HG02759 (cell line): Measurements from ENCODE around the gene SLC6A4.
A peak's percentile ranks its signal among the peaks of the same experiment; 100 is the strongest.
"Not testable (repeated sequence)": the region's sequence is repeated elsewhere in the genome, so short reads cannot be mapped to it uniquely, and the experiment has no call there.

Source experiments
- ATAC-seq: cut with Tn5 transposase; IDR thresholded peaks from one replicate; pipeline ENCODE4 v1.9.1; 2021; ENCODE audit warnings: mild to moderate bottlenecking, moderate library complexity; ENCODE audit not compliant: unreplicated experiment

SLC6A4 gene

GRCh38 chr17:30221346-30221745, 14.2 kb downstream of the SLC6A4 start:
- no peak for ATAC-seq

- ATAC-seq: no peak
Observed at GRCh38 chr17:30220414-30220813, 15.1 kb downstream of the SLC6A4 start.

DNA sequence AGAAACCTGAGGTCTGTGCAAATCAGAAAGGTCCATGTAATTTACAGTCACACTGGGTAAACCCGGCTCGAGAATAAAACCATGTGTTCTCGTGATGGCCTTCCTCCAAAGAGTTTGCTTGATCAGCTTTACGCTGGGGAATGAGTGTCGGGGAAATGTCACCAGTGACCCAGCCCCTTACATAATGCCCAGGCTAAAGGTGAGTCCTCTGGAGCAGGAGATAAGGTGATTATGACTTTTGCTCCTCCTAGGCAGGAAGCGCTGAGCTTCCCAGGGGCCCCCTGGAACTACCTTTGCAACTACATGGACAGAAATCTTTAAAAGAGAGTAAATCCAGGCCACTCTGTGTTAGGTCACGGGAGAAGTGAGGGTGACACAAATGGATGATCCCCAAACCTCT, 15.7 kb downstream of the SLC6A4 start:
- ATAC-seq: no peak

DNA sequence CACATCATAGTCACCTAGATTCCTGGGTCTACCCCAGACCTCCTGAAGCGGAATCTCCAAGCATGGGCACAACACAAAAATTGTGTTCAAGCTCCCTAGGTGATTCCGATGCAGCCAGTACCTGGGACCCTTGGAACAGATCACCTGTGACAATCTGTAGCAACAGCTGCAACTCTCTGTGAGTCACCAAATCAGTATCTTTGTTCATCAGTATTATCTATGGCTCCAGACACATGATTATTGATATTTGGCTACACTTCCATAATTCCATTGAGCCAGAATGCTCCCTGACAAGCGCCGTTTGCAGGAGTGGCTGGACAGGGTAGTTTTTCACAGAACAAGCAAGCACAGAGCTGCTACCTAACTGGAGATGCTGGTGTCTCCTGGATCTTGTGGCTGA, 16.2 kb downstream of the SLC6A4 start:
- ATAC-seq: no peak

GRCh38 chr17:30218799-30219198, 16.7 kb downstream of the SLC6A4 start:
- no peak for ATAC-seq

- ATAC-seq: no peak
Observed at GRCh38 chr17:30217746-30218245, 17.7 kb downstream of the SLC6A4 start.

DNA sequence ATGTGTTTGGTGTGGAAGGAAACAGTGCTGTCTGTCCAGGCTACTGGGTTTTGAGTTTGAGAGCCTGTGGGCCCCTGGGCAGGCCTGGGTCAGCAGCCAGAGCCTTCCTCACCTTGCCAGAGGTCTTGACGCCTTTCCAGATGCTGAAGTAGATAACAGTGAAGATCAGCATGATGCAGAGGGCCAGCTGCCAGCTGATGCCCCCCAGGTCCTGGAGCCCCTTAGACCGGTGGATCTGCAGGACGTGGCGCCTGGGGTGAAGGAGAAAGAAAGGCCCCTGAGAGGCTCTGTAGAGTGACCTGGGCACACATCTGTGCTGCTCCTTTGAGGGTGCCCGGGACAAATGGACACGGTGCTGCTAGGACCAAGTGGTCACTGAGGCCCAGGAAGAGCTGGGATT, 18.4 kb downstream of the SLC6A4 start:
- no peak for ATAC-seq

DNA sequence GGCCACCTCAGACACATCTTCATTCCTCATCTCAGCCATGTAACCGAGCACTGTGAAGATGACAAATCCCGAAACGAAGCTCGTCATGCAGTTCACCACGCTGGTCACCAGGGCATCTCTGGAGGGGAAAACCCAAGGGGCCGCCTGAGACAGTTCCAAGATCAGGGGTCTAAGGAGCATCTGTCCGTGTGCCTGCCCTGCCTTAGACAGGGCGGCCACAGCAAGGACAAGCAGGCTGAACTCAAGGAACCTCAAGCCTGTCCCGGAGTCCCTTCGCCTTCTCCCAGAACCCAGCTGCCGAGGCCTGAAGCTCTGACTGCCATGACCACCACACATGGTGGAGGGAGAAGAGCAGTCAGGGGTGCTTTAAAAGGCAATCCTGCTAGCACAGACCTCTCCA, 22.7 kb downstream of the SLC6A4 start:
- peak; percentile 89 for ATAC-seq

GRCh38 chr17:30211371-30211770, 24.1 kb downstream of the SLC6A4 start:
- no peak for ATAC-seq

GRCh38 chr17:30210901-30211300, 24.6 kb downstream of the SLC6A4 start:
- no peak for ATAC-seq

- no peak for ATAC-seq
Observed at GRCh38 chr17:30210366-30210765, 25.1 kb downstream of the SLC6A4 start.

GRCh38 chr17:30209930-30210329, 25.6 kb downstream of the SLC6A4 start:
- no peak for ATAC-seq

- ATAC-seq: no peak
Observed at GRCh38 chr17:30208214-30208613, 27.3 kb downstream of the SLC6A4 start.

DNA sequence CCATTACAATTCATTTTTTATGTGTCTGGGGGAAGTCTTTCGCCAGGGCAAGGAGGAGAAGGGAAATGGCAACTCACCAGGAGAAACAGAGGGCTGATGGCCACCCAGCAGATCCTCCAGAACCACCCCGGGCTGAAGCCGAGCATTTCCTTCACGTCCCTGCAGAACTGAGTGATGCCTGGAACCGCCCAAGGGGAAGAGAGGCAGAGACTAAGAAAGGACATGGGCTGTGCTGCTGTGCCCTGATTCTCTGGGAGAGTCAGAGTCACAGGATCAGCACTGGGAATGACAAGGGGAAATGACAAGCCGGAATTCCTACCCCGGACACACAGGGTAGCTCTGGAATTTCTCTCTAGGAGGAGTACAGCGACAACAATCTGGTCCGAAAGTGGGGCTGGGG, 27.8 kb downstream of the SLC6A4 start:
- no peak for ATAC-seq

GRCh38 chr17:30203471-30203981, 32.0 kb downstream of the SLC6A4 start:
- ATAC-seq: no peak

DNA sequence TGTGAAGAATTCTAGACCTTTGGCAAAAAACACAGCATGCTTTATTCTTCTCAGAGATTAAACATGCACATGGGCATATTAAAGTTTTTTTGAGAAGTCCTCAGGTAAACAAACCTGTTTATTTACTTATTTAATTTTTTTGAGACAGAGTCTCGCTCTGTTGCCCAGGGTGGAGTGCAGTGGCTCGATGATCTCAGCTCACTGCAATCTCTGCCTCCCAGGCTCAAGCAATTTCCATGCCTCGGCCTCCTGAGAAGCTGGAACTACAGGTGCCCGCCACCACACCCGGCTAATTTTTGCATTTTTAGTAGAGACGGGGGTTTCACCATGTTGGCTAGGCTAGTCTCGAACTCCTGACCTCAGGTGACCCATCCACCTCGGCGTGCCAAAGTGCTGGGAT, 34.8 kb downstream of the SLC6A4 start:
- ATAC-seq: not testable (repeated sequence)

- no peak for ATAC-seq
Observed at GRCh38 chr17:30200106-30200505, 35.4 kb downstream of the SLC6A4 start.

GRCh38 chr17:30199600-30199999, 35.9 kb downstream of the SLC6A4 start:
- ATAC-seq: no peak

GRCh38 chr17:30197416-30197815, 38.1 kb downstream of the SLC6A4 start:
- ATAC-seq: no peak

- no peak for ATAC-seq
Observed at GRCh38 chr17:30196504-30196903, 39.0 kb downstream of the SLC6A4 start.

- ATAC-seq: no peak
Observed at GRCh38 chr17:30191072-30191471, 44.4 kb downstream of the SLC6A4 start.

GRCh38 chr17:30188211-30188939, 47.1 kb downstream of the SLC6A4 start:
- ATAC-seq: no peak

- no peak for ATAC-seq
Observed at GRCh38 chr17:30187573-30187972, 47.9 kb downstream of the SLC6A4 start.
